Central memory CD8-positive, alpha-beta T cell (primary cell): ENCODE results near the gene SESTD1.

Source experiments
- ATAC-seq: fragments of 150-1000 bp; cut with Tn5 transposase; replicated peaks from 2 replicates; pipeline ENCODE4 v1.10.0; 2022; ENCODE audit warnings: mild to moderate bottlenecking, moderate FRiP score, moderate number of reproducible peaks; ENCODE audit not compliant: poor library complexity, severe bottlenecking; ENCODE audit errors: extremely low read depth
- DNase-seq, 2 donors: peaks; one replicate each; pipeline ENCODE4 v3.0.0; 2021; ENCODE audit warnings: low spot score in 2 of 2
- H3K27ac Mint-ChIP-seq: one replicate; pipeline ENCODE4 v1.8.0; 2022; ENCODE audit warnings: low read depth, mild to moderate bottlenecking, moderate library complexity, mixed read lengths
- H3K27me3 Mint-ChIP-seq: one replicate; pipeline ENCODE4 v1.8.0; 2022; ENCODE audit warnings: mixed read lengths
- H3K36me3 Mint-ChIP-seq: one replicate; pipeline ENCODE4 v1.8.0; 2022; ENCODE audit warnings: mild to moderate bottlenecking, moderate library complexity, mixed read lengths; ENCODE audit not compliant: insufficient read depth
- H3K4me1 Mint-ChIP-seq: one replicate; pipeline ENCODE4 v1.8.0; 2022; ENCODE audit warnings: mixed read lengths
- H3K4me3 Mint-ChIP-seq: one replicate; pipeline ENCODE4 v1.8.0; 2022; ENCODE audit warnings: mild to moderate bottlenecking, moderate library complexity, mixed read lengths
- H3K9me3 Mint-ChIP-seq: one replicate; pipeline ENCODE4 v1.8.0; 2022; ENCODE audit warnings: mixed read lengths

SESTD1 gene

GRCh38 chr2:179277429-179278196 is 13.0 kb upstream of the SESTD1 start:
- ATAC-seq (no peak), DNase-seq (no peak)
- Mint-ChIP-seq H3K4me3 (no peak overlapping the region), H3K27me3 (no peaks in the 10 kb centered on the region), H3K36me3 (no peaks in the 10 kb centered on the region), H3K9me3 (peaks cover 11% of the 10 kb centered on the region), H3K4me1 (no peaks in the 10 kb centered on the region), H3K27ac (no peak overlapping the region)

- Mint-ChIP-seq H3K27me3 (no peaks in the 10 kb centered on the region), H3K4me1 (no peaks in the 10 kb centered on the region), H3K9me3 (peaks cover 4% of the 10 kb centered on the region), H3K27ac (no peak overlapping the region), H3K36me3 (no peaks in the 10 kb centered on the region), H3K4me3 (no peak overlapping the region)
- DNase-seq (no peak), ATAC-seq (no peak)
Observed at GRCh38 chr2:179275253-179276012, 10.8 kb upstream of the SESTD1 start.

GRCh38 chr2:179274749-179275148 is 10.1 kb upstream of the SESTD1 start:
- Mint-ChIP-seq H3K36me3 (no peaks in the 10 kb centered on the region), H3K27me3 (no peaks in the 10 kb centered on the region), H3K4me1 (no peaks in the 10 kb centered on the region), H3K4me3 (no peak overlapping the region), H3K9me3 (no peaks in the 10 kb centered on the region), H3K27ac (no peak overlapping the region)
- ATAC-seq (no peak), DNase-seq (no peak)

- Mint-ChIP-seq H3K9me3 (no peaks in the 10 kb centered on the region), H3K27ac (no peak overlapping the region), H3K36me3 (no peaks in the 10 kb centered on the region), H3K4me3 (no peak overlapping the region), H3K27me3 (no peaks in the 10 kb centered on the region), H3K4me1 (no peaks in the 10 kb centered on the region)
- ATAC-seq (no peak), DNase-seq (no peak)
Observed at GRCh38 chr2:179273461-179273962, 8.9 kb upstream of the SESTD1 start.

GRCh38 chr2:179272406-179273192 is 8.0 kb upstream of the SESTD1 start:
- no peaks in the 10 kb centered on the region for H3K9me3 Mint-ChIP-seq
- no peaks in the 10 kb centered on the region for H3K4me1 Mint-ChIP-seq
- no peak overlapping the region for H3K27ac Mint-ChIP-seq
- H3K36me3 Mint-ChIP-seq, result no peaks in the 10 kb centered on the region
- no peaks in the 10 kb centered on the region for H3K27me3 Mint-ChIP-seq
- DNase-seq, result no peak
- ATAC-seq, result no peak
- H3K4me3 Mint-ChIP-seq, result no peak overlapping the region

GRCh38 chr2:179270689-179271088 is 6.1 kb upstream of the SESTD1 start:
- no peaks in the 10 kb centered on the region for H3K9me3 Mint-ChIP-seq
- H3K27ac Mint-ChIP-seq, result no peak overlapping the region
- no peak overlapping the region for H3K4me3 Mint-ChIP-seq
- H3K27me3 Mint-ChIP-seq, result peaks cover 19% of the 10 kb centered on the region
- H3K4me1 Mint-ChIP-seq, result no peaks in the 10 kb centered on the region
- DNase-seq (no peak), ATAC-seq (no peak)
- H3K36me3 Mint-ChIP-seq, result no peaks in the 10 kb centered on the region

GRCh38 chr2:179268277-179268925 is 3.8 kb upstream of the SESTD1 start:
- H3K4me3 Mint-ChIP-seq, result no peak overlapping the region
- H3K27me3 Mint-ChIP-seq, result peaks cover 34% of the 10 kb centered on the region
- H3K4me1 Mint-ChIP-seq, result no peaks in the 10 kb centered on the region
- ATAC-seq (no peak), DNase-seq (no peak)
- no peak overlapping the region for H3K27ac Mint-ChIP-seq
- no peaks in the 10 kb centered on the region for H3K9me3 Mint-ChIP-seq
- no peaks in the 10 kb centered on the region for H3K36me3 Mint-ChIP-seq

GRCh38 chr2:179266271-179266670 is 1.6 kb upstream of the SESTD1 start:
- Mint-ChIP-seq H3K27ac (no peak overlapping the region), H3K4me1 (no peaks in the 10 kb centered on the region), H3K9me3 (no peaks in the 10 kb centered on the region), H3K27me3 (peaks cover 47% of the 10 kb centered on the region), H3K36me3 (no peaks in the 10 kb centered on the region), H3K4me3 (peak overlapping the region; percentile 4)
- ATAC-seq, result no peak
- no peak for DNase-seq

GRCh38 chr2:179265082-179265510 is 464 bp upstream of the SESTD1 start:
- peak overlapping the region; percentile 4 for H3K4me3 Mint-ChIP-seq
- H3K27ac Mint-ChIP-seq, result no peak overlapping the region
- H3K27me3 Mint-ChIP-seq, result peaks cover 54% of the 10 kb centered on the region
- no peaks in the 10 kb centered on the region for H3K4me1 Mint-ChIP-seq
- DNase-seq (no peak), ATAC-seq (no peak)
- no peaks in the 10 kb centered on the region for H3K9me3 Mint-ChIP-seq
- no peaks in the 10 kb centered on the region for H3K36me3 Mint-ChIP-seq

- ATAC-seq (peak; percentile 34), DNase-seq (no peak)
- Mint-ChIP-seq H3K27ac (no peak overlapping the region), H3K36me3 (no peaks in the 10 kb centered on the region), H3K4me1 (no peaks in the 10 kb centered on the region), H3K4me3 (peak overlapping the region; percentile 75), H3K27me3 (peaks cover 54% of the 10 kb centered on the region), H3K9me3 (no peaks in the 10 kb centered on the region)
Observed at GRCh38 chr2:179263446-179264367, 925 bp downstream of the SESTD1 start.

GRCh38 chr2:179263015-179263414 is 1.6 kb downstream of the SESTD1 start:
- Mint-ChIP-seq H3K4me3 (peak overlapping the region; percentile 75), H3K27me3 (peaks cover 54% of the 10 kb centered on the region), H3K27ac (no peak overlapping the region), H3K4me1 (no peaks in the 10 kb centered on the region), H3K36me3 (no peaks in the 10 kb centered on the region), H3K9me3 (no peaks in the 10 kb centered on the region)
- DNase-seq (no peak), ATAC-seq (no peak)
